ENCODE measurements around the gene ULK4.

DNA sequence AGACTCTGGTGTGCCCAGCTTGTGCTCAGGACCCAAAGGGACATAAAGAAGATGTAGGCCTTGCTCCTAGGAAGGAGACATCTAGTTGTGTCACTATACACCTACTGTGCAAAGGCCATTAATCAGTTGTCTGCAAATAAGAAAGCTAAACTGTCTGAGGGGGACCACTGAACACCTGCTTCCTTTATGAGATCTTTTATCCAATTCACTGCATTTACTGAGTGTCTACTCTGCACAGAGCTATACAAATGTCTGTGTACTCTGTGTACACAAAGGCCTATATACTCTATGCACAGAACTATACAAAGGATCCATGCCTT, 637.8 kb downstream of the ULK4 start:
- TF ChIP-seq, protein P1, sequence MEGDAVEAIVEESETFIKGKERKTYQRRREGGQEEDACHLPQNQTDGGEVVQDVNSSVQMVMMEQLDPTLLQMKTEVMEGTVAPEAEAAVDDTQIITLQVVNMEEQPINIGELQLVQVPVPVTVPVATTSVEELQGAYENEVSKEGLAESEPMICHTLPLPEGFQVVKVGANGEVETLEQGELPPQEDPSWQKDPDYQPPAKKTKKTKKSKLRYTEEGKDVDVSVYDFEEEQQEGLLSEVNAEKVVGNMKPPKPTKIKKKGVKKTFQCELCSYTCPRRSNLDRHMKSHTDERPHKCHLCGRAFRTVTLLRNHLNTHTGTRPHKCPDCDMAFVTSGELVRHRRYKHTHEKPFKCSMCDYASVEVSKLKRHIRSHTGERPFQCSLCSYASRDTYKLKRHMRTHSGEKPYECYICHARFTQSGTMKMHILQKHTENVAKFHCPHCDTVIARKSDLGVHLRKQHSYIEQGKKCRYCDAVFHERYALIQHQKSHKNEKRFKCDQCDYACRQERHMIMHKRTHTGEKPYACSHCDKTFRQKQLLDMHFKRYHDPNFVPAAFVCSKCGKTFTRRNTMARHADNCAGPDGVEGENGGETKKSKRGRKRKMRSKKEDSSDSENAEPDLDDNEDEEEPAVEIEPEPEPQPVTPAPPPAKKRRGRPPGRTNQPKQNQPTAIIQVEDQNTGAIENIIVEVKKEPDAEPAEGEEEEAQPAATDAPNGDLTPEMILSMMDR (IDR thresholded peaks at IDR 0.05; ENCODE audit: borderline replicate concordance, extremely low read depth, low read length, poor library complexity, severe bottlenecking) = no peak
- no peak for TF ChIP-seq EZH2 (IDR thresholded peaks at IDR 0.05; ENCODE audit: borderline replicate concordance, low read depth, low read length, severe bottlenecking)

Data from DND-41 (cell line).